Chondrocyte (in vitro differentiated cells): ENCODE data around the gene PNMA8C. TPM values are rescaled to one million over a fixed set of nuclear protein-coding genes. Genes with fewer than 3 reads are reported as not detected.

Experiments used
- DNase-seq: peaks from one replicate; pipeline ENCODE4 v3.0.0; 2021; ENCODE audit warnings: mixed read lengths, low spot score
- H3K27ac Mint-ChIP-seq: one replicate; pipeline ENCODE4 v1.8.0; 2021; ENCODE audit warnings: mild to moderate bottlenecking, moderate library complexity, mixed read lengths; ENCODE audit not compliant: unreplicated experiment
- H3K27me3 Mint-ChIP-seq: 2 replicates; pipeline ENCODE4 v1.8.0; 2021; ENCODE audit warnings: low read depth, mixed read lengths
- H3K36me3 Mint-ChIP-seq: 2 replicates; pipeline ENCODE4 v1.8.0; 2021; ENCODE audit warnings: low read depth, mixed read lengths
- H3K4me1 Mint-ChIP-seq: 2 replicates; pipeline ENCODE4 v1.8.0; 2021; ENCODE audit warnings: low read depth, mild to moderate bottlenecking, mixed read lengths
- H3K4me3 Mint-ChIP-seq: one replicate; pipeline ENCODE4 v1.8.0; 2021; ENCODE audit warnings: mild to moderate bottlenecking, moderate library complexity, mixed read lengths; ENCODE audit not compliant: unreplicated experiment
- H3K9me3 Mint-ChIP-seq: 2 replicates; pipeline ENCODE4 v1.8.0; 2021; ENCODE audit warnings: low read depth, mixed read lengths
- CTCF ChIP-seq: fragments of 200-600 bp; sonication (generic); IDR thresholded peaks from 2 replicates; pipeline ENCODE4 v1.5.0; 2021; ENCODE audit warnings: antibody characterized with exemption, mild to moderate bottlenecking, moderate library complexity
- total RNA-seq: library from RNA; stranded (reverse); gene quantifications from 3 replicates; pipeline ENCODE4 v1.2.1, GENCODE V29; 2021

The PNMA8C gene
- total RNA-seq, 1 donor from 2014 or later, result 0.20 TPM

GRCh38 chr19:46448601-46449000 lies 19.9 kb upstream of the PNMA8C start:
- Mint-ChIP-seq H3K27ac (no peak overlapping the region), H3K9me3 (peaks cover 7% of the 10 kb centered on the region), H3K4me3 (no peak overlapping the region), H3K36me3 (peaks cover 3% of the 10 kb centered on the region), H3K27me3 (no peaks in the 10 kb centered on the region), H3K4me1 (peaks cover 24% of the 10 kb centered on the region)
- no peak for DNase-seq
- TF ChIP-seq CTCF, result no peak

- DNase-seq, result no peak
- peak overlapping the region; percentile 68 for H3K27ac Mint-ChIP-seq
- H3K4me3 Mint-ChIP-seq, result no peak overlapping the region
- H3K27me3 Mint-ChIP-seq, result no peaks in the 10 kb centered on the region
- peaks cover 7% of the 10 kb centered on the region for H3K9me3 Mint-ChIP-seq
- TF ChIP-seq CTCF, result no peak
- H3K4me1 Mint-ChIP-seq, result peaks cover 30% of the 10 kb centered on the region
- H3K36me3 Mint-ChIP-seq, result peaks cover 3% of the 10 kb centered on the region
Measured at GRCh38 chr19:46447824-46448223, 19.1 kb upstream of the PNMA8C start.

- TF ChIP-seq CTCF, result no peak
- no peak for DNase-seq
- H3K36me3 Mint-ChIP-seq, result peaks cover 3% of the 10 kb centered on the region
- H3K27me3 Mint-ChIP-seq, result no peaks in the 10 kb centered on the region
- no peak overlapping the region for H3K27ac Mint-ChIP-seq
- peaks cover 7% of the 10 kb centered on the region for H3K9me3 Mint-ChIP-seq
- no peak overlapping the region for H3K4me3 Mint-ChIP-seq
- H3K4me1 Mint-ChIP-seq, result peaks cover 35% of the 10 kb centered on the region
Measured at GRCh38 chr19:46447006-46447405, 18.3 kb upstream of the PNMA8C start.

GRCh38 chr19:46446021-46446420 lies 17.3 kb upstream of the PNMA8C start:
- no peak overlapping the region for H3K27ac Mint-ChIP-seq
- no peak overlapping the region for H3K4me3 Mint-ChIP-seq
- DNase-seq, result no peak
- no peak for TF ChIP-seq CTCF
- H3K27me3 Mint-ChIP-seq, result no peaks in the 10 kb centered on the region
- peaks cover 3% of the 10 kb centered on the region for H3K36me3 Mint-ChIP-seq
- H3K4me1 Mint-ChIP-seq, result peaks cover 32% of the 10 kb centered on the region
- peaks cover 7% of the 10 kb centered on the region for H3K9me3 Mint-ChIP-seq

- Mint-ChIP-seq H3K4me3 (no peak overlapping the region), H3K27ac (peak overlapping the region; percentile 64), H3K9me3 (no peaks in the 10 kb centered on the region), H3K36me3 (no peaks in the 10 kb centered on the region), H3K27me3 (no peaks in the 10 kb centered on the region), H3K4me1 (peaks cover 22% of the 10 kb centered on the region)
- DNase-seq, result no peak
- TF ChIP-seq CTCF, result no peak
Measured at GRCh38 chr19:46442808-46443450, 14.2 kb upstream of the PNMA8C start.
